Keratinocyte (primary cell): Measurements from ENCODE around the gene ATP8B1. TPM values are rescaled to one million over a fixed set of nuclear protein-coding genes. Genes with fewer than 3 reads are reported as not detected.

ENCODE experiments used
- DNase-seq: peaks from one replicate; pipeline ENCODE4 v3.0.0-alpha.2; 2011; ENCODE audit warnings: low read depth, missing footprints, low spot score
- FAIRE-seq: peaks from 2 replicates; lab custom pipeline; 2011; peaks lifted over from hg19 to GRCh38; lab: Jason Lieb, UNC
- H2AFZ ChIP-seq: 2 replicates; pipeline ENCODE4 v1.6.0; 2012; ENCODE audit warnings: low read length, control low read depth, inconsistent platforms; ENCODE audit not compliant: control insufficient read depth
- H3K27ac ChIP-seq: 2 replicates; pipeline ENCODE4 v1.5.1; 2011; ENCODE audit warnings: low read length; ENCODE audit not compliant: control insufficient read depth, insufficient read depth
- H3K27me3 ChIP-seq: 3 replicates; pipeline ENCODE4 v1.6.0; 2011; ENCODE audit warnings: low read length; ENCODE audit not compliant: control insufficient read depth, insufficient read depth; ENCODE audit errors: extremely low read depth
- H3K36me3 ChIP-seq, 2 experiments: 2 replicates in 1 of 2; 3 replicates in 1 of 2; pipeline ENCODE4 v1.5.1; 2011; ENCODE audit warnings: low read length in 2 of 2, mild to moderate bottlenecking in 1 of 2; ENCODE audit not compliant: control insufficient read depth in 2 of 2, insufficient read depth in 2 of 2; ENCODE audit errors: extremely low read depth in 1 of 2
- H3K4me1 ChIP-seq: 3 replicates; pipeline ENCODE4 v1.5.1; 2011; ENCODE audit warnings: low read length; ENCODE audit not compliant: control insufficient read depth, insufficient read depth; ENCODE audit errors: extremely low read depth
- H3K4me2 ChIP-seq: 3 replicates; pipeline ENCODE4 v1.6.0; 2011; ENCODE audit warnings: low read depth, low read length; ENCODE audit not compliant: control insufficient read depth, insufficient read depth; ENCODE audit errors: extremely low read depth
- H3K4me3 ChIP-seq, 3 experiments: fragments of 200-600 bp in 1 of 3; sonication (generic) in 1 of 3; 2 replicates in 2 of 3; 3 replicates in 1 of 3; pipeline ENCODE4 v1.5.1; 2011 to 2016; ENCODE audit warnings: low read length in 3 of 3, mild to moderate bottlenecking in 3 of 3, control low read depth in 2 of 3, inconsistent platforms in 1 of 3, low read depth in 1 of 3, mixed read lengths in 1 of 3, mixed run types in 1 of 3, moderate library complexity in 1 of 3; ENCODE audit not compliant: control insufficient read depth in 2 of 3, insufficient read depth in 2 of 3; ENCODE audit errors: extremely low read depth in 1 of 3
- H3K79me2 ChIP-seq: 2 replicates; pipeline ENCODE4 v1.6.0; 2012; ENCODE audit warnings: low read length; ENCODE audit not compliant: control insufficient read depth, insufficient read depth
- H3K9ac ChIP-seq: 3 replicates; pipeline ENCODE4 v1.6.0; 2011; ENCODE audit warnings: low read length; ENCODE audit not compliant: control insufficient read depth, insufficient read depth; ENCODE audit errors: extremely low read depth
- H3K9me1 ChIP-seq: 3 replicates; pipeline ENCODE4 v1.6.0; 2011; ENCODE audit warnings: low read length; ENCODE audit not compliant: control insufficient read depth, insufficient read depth; ENCODE audit errors: extremely low read depth
- H3K9me3 ChIP-seq: 2 replicates; pipeline ENCODE4 v1.5.1; 2012; ENCODE audit warnings: low read depth, low read length; ENCODE audit not compliant: control insufficient read depth
- H4K20me1 ChIP-seq: 3 replicates; pipeline ENCODE4 v1.6.0; 2011; ENCODE audit warnings: low read length; ENCODE audit not compliant: control insufficient read depth, insufficient read depth; ENCODE audit errors: extremely low read depth
- CTCF ChIP-seq, 3 experiments: IDR thresholded peaks in 1 of 3; conservative IDR thresholded peaks in 1 of 3; optimal IDR thresholded peaks in 1 of 3; 2 replicates in 2 of 3; 3 replicates in 1 of 3; pipeline versions ENCODE3 to v1.5.1; 2011; ENCODE audit warnings: low read length in 3 of 3, mild to moderate bottlenecking in 3 of 3, moderate library complexity in 2 of 3, control low read depth in 1 of 3, inconsistent platforms in 1 of 3; ENCODE audit not compliant: insufficient read depth in 2 of 3; ENCODE audit errors: extremely low read depth in 1 of 3
- EZH2 ChIP-seq: IDR thresholded peaks from one replicate; pipeline ENCODE4 v1.6.1; 2012; ENCODE audit warnings: inconsistent platforms, mild to moderate bottlenecking, low read length, moderate library complexity
- dilution Hi-C: fragments of 300-500 bp; cut with MboI; formaldehyde crosslinking; loops from one replicate; pipeline ENCODE4 v1.7.0; 2020; ENCODE audit warnings: low sequenced_read_pairs; ENCODE audit not compliant: extremely low pct_ligation_motif_present
- polyA plus RNA-seq, 5 experiments: library from polyadenylated mRNA; depleted of rRNA in 3 of 5; stranded (reverse) in 3 of 5; stranded (forward) in 1 of 5; unstranded in 1 of 5; fragments of >200 nt; gene quantifications; 1 replicate in 1 of 5; 2 replicates in 3 of 5; 3 replicates in 1 of 5; pipeline versions ENCODE4 v1.2.1 to v1.2.3, GENCODE V29; 2011 to 2012; ENCODE audit warnings: missing spikeins in 2 of 5, low read depth in 1 of 5, low replicate concordance in 1 of 5

Gene ATP8B1
- polyA plus RNA-seq, 1 donor (not counting 4 experiments of a cell fraction or from before 2014, with no cell fraction given) = 20.4 TPM

GRCh38 chr18:57624988-57625387 lies 178.1 kb downstream of the ATP8B1 start:
- Histone ChIP-seq H3K4me3 (no peak overlapping the region), H3K36me3 (no peaks in the 10 kb centered on the region), H3K4me2 (no peak overlapping the region), H3K9me1 (no peaks in the 10 kb centered on the region), H3K79me2 (peaks cover 17% of the 10 kb centered on the region), H3K4me1 (peaks cover 17% of the 10 kb centered on the region), H3K9me3 (no peaks in the 10 kb centered on the region), H2AFZ (no peak overlapping the region), H3K27ac (no peak overlapping the region), H3K9ac (no peak overlapping the region), H4K20me1 (no peaks in the 10 kb centered on the region), H3K27me3 (no peaks in the 10 kb centered on the region)
- DNase-seq = no peak
- FAIRE-seq = no peak
- no peak for TF ChIP-seq EZH2
- no peak for TF ChIP-seq CTCF (optimal IDR thresholded peaks at IDR 0.05 in 1 of 3, IDR thresholded peaks at IDR 0.05 in 1 of 3, conservative IDR thresholded peaks at IDR 0.05 in 1 of 3; ENCODE audit: extremely low read depth in 1 of 3, insufficient read depth in 2 of 3, low read length in 3 of 3)
- dilution Hi-C loops = no loop called here

- Histone ChIP-seq H3K9me1 (peaks cover 3% of the 10 kb centered on the region), H3K9ac (peak overlapping the region; percentile 91), H3K36me3 (peaks cover 1 to 17% of the 10 kb centered on the region in 2 experiments), H3K9me3 (no peaks in the 10 kb centered on the region), H4K20me1 (peaks cover 3% of the 10 kb centered on the region), H3K4me2 (peak overlapping the region; percentile 71), H2AFZ (peak overlapping the region; percentile 96), H3K4me3 (peak overlapping the region; percentile 69 to 94 (median 91)), H3K4me1 (peaks cover 15% of the 10 kb centered on the region), H3K27ac (peak overlapping the region; percentile 85), H3K79me2 (peaks cover 43% of the 10 kb centered on the region), H3K27me3 (no peaks in the 10 kb centered on the region)
- no peak for TF ChIP-seq CTCF (optimal IDR thresholded peaks at IDR 0.05 in 1 of 3, IDR thresholded peaks at IDR 0.05 in 1 of 3, conservative IDR thresholded peaks at IDR 0.05 in 1 of 3; ENCODE audit: extremely low read depth in 1 of 3, insufficient read depth in 2 of 3, low read length in 3 of 3)
- no peak for TF ChIP-seq EZH2
- FAIRE-seq (no peak), DNase-seq (no peak)
- dilution Hi-C loops = no loop called here
Observed at GRCh38 chr18:57621246-57621604, 181.9 kb downstream of the ATP8B1 start.
